ENCODE data around the gene CUBN. TPM values are rescaled to one million over a fixed set of nuclear protein-coding genes. Genes with fewer than 3 reads are reported as not detected.

Gene CUBN
- total and polyA plus RNA-seq, 10 of the 15 experiments (the other 5 are each of a cell fraction or from before 2014, with no cell fraction given): under 0.01 to 0.14 (median 0.02) TPM; not detected in 6

- no TSS peak for BruUV-seq (replicated peaks)
- in situ Hi-C loops (cut with MboI): no loop called here
- TF ChIP-seq NFXL1 (IDR thresholded peaks at IDR 0.05; ENCODE audit: borderline replicate concordance) (no peak), PAX8 (IDR thresholded peaks at IDR 0.05) (no peak), BHLHE40 (IDR thresholded peaks at IDR 0.05; ENCODE audit: borderline replicate concordance in 1 of 2, low read depth in 2 of 2, low read length in 1 of 2) (no peak), IKZF2 (IDR thresholded peaks at IDR 0.05) (no peak), SMAD1 (IDR thresholded peaks at IDR 0.05; ENCODE audit: low read depth, partially characterized antibody) (no peak), DPF2 (IDR thresholded peaks at IDR 0.05) (no peak), IRF3 (IDR thresholded peaks at IDR 0.05) (no peak), HCFC1 (IDR thresholded peaks at IDR 0.05; ENCODE audit: low read length) (no peak), ZBED1 (IDR thresholded peaks at IDR 0.05; ENCODE audit: borderline replicate concordance) (no peak), CREM (IDR thresholded peaks at IDR 0.05; ENCODE audit: low read depth) (no peak), MAX (IDR thresholded peaks at IDR 0.05; ENCODE audit: low read depth, low read length) (no peak), SMARCA5 (IDR thresholded peaks at IDR 0.05) (no peak), STAT1 (conservative IDR thresholded peaks at IDR 0.05) (no peak)
- ChIA-PET SMC1A (ENCODE audit: uncharacterized antibody, unreplicated experiment) (no interaction called here), POLR2A (no interaction called here), RAD21 (ENCODE audit: unreplicated experiment) (no interaction called here), CTCF (no interaction called here)
- Histone ChIP-seq H4K20me1 (ENCODE audit: control insufficient read depth, insufficient read depth) (no peaks in the 10 kb centered on the region), H3K4me1 (ENCODE audit: control insufficient read depth, insufficient read depth, low read length) (no peaks in the 10 kb centered on the region), H3K9ac (ENCODE audit: control insufficient read depth, insufficient read depth, low read length) (no peak overlapping the region), H3K36me3 (ENCODE audit: control insufficient read depth in 2 of 2, insufficient read depth in 2 of 2, low read length in 1 of 2) (no peaks in the 10 kb centered on the region), H3K27me3 (replicated peaks in 1 of 2; ENCODE audit: control insufficient read depth in 2 of 2, insufficient read depth in 2 of 2, low read length in 1 of 2) (0 out of 4 replicates have a peak, but pooled peaks cover 0 to 2% of the 10 kb centered on the region in 2 experiments), H3K4me2 (ENCODE audit: control insufficient read depth, insufficient read depth) (no peak overlapping the region), H3K79me2 (ENCODE audit: control insufficient read depth, insufficient read depth, low read length) (no peaks in the 10 kb centered on the region), H3K27ac (ENCODE audit: control insufficient read depth, insufficient read depth) (no peak overlapping the region), H3K9me3 (replicated peaks; ENCODE audit: control insufficient read depth, insufficient read depth, low read length) (no peaks in the 10 kb centered on the region), H3K4me3 (no peak overlapping the region), H2AFZ (ENCODE audit: control insufficient read depth, low read depth, low read length) (no peak overlapping the region)
- FAIRE-seq (no peak), DNase-seq (ENCODE audit: low read depth, low spot score) (no peak), ATAC-seq (no peak)
- intact Hi-C loops (cut with micrococcal nuclease; ENCODE audit: unreplicated experiment): no loop called here
- WGBS (ENCODE audit: insufficient coverage, insufficient replicate concordance, low lambda C conversion rate, missing lambda C conversion rate): 12% methylated on average over 4 of the region's 4 CpGs
These were observed 261.6 kb downstream of the CUBN start for GRCh38 chr10:16867990-16868389.

Data from GM12878 (cell line).